Transverse colon (tissue), 4 donors: ENCODE measurements around the gene OR11H7.

Source experiments
- POLR2A ChIP-seq: fragments of 450-650 bp; IDR thresholded peaks from one replicate; pipeline ENCODE4 v1.6.1; 2016; ENCODE audit warnings: antibody characterized with exemption, mild to moderate bottlenecking, moderate library complexity
- POLR2AphosphoS5 ChIP-seq, 3 donors: sonication (generic); formaldehyde crosslinking; IDR thresholded peaks; one replicate each; pipeline ENCODE4 v1.6.1; 2016; ENCODE audit warnings: antibody characterized with exemption in 3 of 3
- TF ChIP-seq, protein P1 (sequence below), 5 experiments: fragments of 200-600 bp in 3 of 5; fragments of 450-650 bp in 2 of 5; sonication (generic) in 3 of 5; IDR thresholded peaks; 1 replicate in 2 of 5; 2 replicates in 3 of 5; pipeline ENCODE4 v1.5.1; 2016 to 2017; ENCODE audit warnings: antibody characterized with exemption in 5 of 5, inconsistent platforms in 3 of 5, mild to moderate bottlenecking in 2 of 5, moderate library complexity in 1 of 5

DNA sequence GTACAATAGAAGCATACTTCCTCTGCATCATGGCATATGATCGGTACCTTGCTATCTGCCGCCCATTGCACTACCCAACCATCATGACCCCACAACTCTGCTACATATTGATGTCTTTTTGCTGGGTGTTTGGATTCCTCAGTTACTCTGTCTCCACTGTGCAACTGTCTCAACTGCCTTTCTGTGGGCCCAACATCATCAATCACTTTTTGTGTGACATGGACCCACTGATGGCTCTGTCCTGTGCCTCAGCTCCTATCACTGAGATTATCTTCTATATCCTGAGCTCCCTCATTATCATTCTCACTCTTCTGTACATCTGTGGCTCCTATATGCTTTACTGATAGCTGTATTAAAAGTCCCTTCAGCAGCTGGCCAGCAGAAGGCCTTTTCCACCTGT is 19.2 kb upstream of the OR11H7 start:
- TF ChIP-seq, protein P1, sequence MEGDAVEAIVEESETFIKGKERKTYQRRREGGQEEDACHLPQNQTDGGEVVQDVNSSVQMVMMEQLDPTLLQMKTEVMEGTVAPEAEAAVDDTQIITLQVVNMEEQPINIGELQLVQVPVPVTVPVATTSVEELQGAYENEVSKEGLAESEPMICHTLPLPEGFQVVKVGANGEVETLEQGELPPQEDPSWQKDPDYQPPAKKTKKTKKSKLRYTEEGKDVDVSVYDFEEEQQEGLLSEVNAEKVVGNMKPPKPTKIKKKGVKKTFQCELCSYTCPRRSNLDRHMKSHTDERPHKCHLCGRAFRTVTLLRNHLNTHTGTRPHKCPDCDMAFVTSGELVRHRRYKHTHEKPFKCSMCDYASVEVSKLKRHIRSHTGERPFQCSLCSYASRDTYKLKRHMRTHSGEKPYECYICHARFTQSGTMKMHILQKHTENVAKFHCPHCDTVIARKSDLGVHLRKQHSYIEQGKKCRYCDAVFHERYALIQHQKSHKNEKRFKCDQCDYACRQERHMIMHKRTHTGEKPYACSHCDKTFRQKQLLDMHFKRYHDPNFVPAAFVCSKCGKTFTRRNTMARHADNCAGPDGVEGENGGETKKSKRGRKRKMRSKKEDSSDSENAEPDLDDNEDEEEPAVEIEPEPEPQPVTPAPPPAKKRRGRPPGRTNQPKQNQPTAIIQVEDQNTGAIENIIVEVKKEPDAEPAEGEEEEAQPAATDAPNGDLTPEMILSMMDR (IDR thresholded peaks at IDR 0.05): no peak
- TF ChIP-seq POLR2AphosphoS5 (IDR thresholded peaks at IDR 0.05) (no peak), POLR2A (no peak)
